Parathyroid adenoma (tissue), 2 donors: ENCODE results near the gene GSX1.

Source experiments
- H2AFZ ChIP-seq: fragments of 300-600 bp; sonication (generic); one replicate; pipeline ENCODE4 v1.7.0; 2017; ENCODE audit warnings: antibody characterized with exemption, mild to moderate bottlenecking
- H3K27ac ChIP-seq: fragments of 300-600 bp; sonication (generic); one replicate; pipeline ENCODE4 v1.7.0; 2017
- H3K27me3 ChIP-seq: fragments of 300-600 bp; sonication (generic); one replicate; pipeline ENCODE4 v1.7.0; 2017; ENCODE audit warnings: low read length; ENCODE audit not compliant: control insufficient read depth, insufficient read depth
- H3K36me3 ChIP-seq: fragments of 300-600 bp; sonication (generic); one replicate; pipeline ENCODE4 v1.7.0; 2017; ENCODE audit warnings: low read length; ENCODE audit not compliant: control insufficient read depth, insufficient read depth
- H3K4me1 ChIP-seq: fragments of 300-600 bp; sonication (generic); one replicate; pipeline ENCODE4 v1.7.0; 2017; ENCODE audit warnings: control low read depth
- H3K4me2 ChIP-seq: fragments of 300-600 bp; sonication (generic); one replicate; pipeline ENCODE4 v1.7.0; 2017; ENCODE audit warnings: low read length
- H3K4me3 ChIP-seq: fragments of 300-600 bp; sonication (generic); one replicate; pipeline ENCODE4 v1.7.0; 2017; ENCODE audit warnings: low read depth, low read length
- H3K79me2 ChIP-seq: fragments of 300-600 bp; sonication (generic); one replicate; pipeline ENCODE4 v1.7.0; 2017; ENCODE audit warnings: control low read depth
- H3K9ac ChIP-seq: fragments of 300-600 bp; sonication (generic); one replicate; pipeline ENCODE4 v1.7.0; 2017; ENCODE audit warnings: mild to moderate bottlenecking
- H3K9me3 ChIP-seq: fragments of 300-600 bp; sonication (generic); one replicate; pipeline ENCODE4 v1.7.0; 2017; ENCODE audit warnings: low read length; ENCODE audit not compliant: control insufficient read depth
- CTCF ChIP-seq: fragments of 300-600 bp; sonication (generic); IDR thresholded peaks from one replicate; pipeline ENCODE4 v1.7.0; 2017; ENCODE audit warnings: antibody characterized with exemption, mild to moderate bottlenecking
- donor health status: primary hyperparathyroidism.

The GSX1 gene

GRCh38 chr13:27826379-27827353 is 34.4 kb downstream of the GSX1 start:
- H2AFZ ChIP-seq: peak overlapping the region; percentile 54
- no peaks in the 10 kb centered on the region for H3K4me1 ChIP-seq
- H3K9ac ChIP-seq: no peak overlapping the region
- H3K4me3 ChIP-seq: no peak overlapping the region
- no peaks in the 10 kb centered on the region for H3K36me3 ChIP-seq
- H3K27me3 ChIP-seq: no peaks in the 10 kb centered on the region
- no peaks in the 10 kb centered on the region for H3K79me2 ChIP-seq
- no peaks in the 10 kb centered on the region for H3K9me3 ChIP-seq
- H3K4me2 ChIP-seq: peak overlapping the region; percentile 52
- TF ChIP-seq CTCF: peak; percentile 60
- H3K27ac ChIP-seq: no peak overlapping the region

- no peak for TF ChIP-seq CTCF
- H2AFZ ChIP-seq: no peak overlapping the region
- no peak overlapping the region for H3K4me2 ChIP-seq
- no peaks in the 10 kb centered on the region for H3K9me3 ChIP-seq
- H3K27ac ChIP-seq: no peak overlapping the region
- no peak overlapping the region for H3K4me3 ChIP-seq
- no peaks in the 10 kb centered on the region for H3K36me3 ChIP-seq
- no peaks in the 10 kb centered on the region for H3K79me2 ChIP-seq
- no peaks in the 10 kb centered on the region for H3K27me3 ChIP-seq
- no peak overlapping the region for H3K9ac ChIP-seq
- no peaks in the 10 kb centered on the region for H3K4me1 ChIP-seq
These were observed 35.4 kb downstream of the GSX1 start for GRCh38 chr13:27827646-27828045.

GRCh38 chr13:27830010-27830409 is 37.7 kb downstream of the GSX1 start:
- H3K27me3 ChIP-seq: no peaks in the 10 kb centered on the region

DNA sequence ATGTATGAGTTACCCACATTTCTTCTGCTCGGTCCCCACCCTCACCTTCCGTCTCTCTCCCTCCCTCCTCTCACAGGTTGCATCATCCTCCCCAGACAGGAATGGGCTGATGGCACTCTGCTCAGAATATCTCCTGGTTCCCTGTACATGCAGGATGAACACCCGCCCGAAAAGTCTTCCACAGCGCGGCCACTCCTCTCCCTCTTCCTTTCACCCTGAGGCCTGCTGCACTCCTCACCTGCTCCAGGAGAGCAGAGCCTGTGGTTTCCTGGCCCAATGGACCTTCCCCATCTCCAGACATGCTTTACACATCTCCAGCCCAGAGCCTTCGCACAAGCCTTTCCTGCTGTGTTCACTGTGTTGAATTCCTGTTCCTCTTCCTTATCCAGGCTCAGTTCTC is 40.9 kb downstream of the GSX1 start:
- no peaks in the 10 kb centered on the region for H3K79me2 ChIP-seq
- no peak overlapping the region for H3K9ac ChIP-seq
- no peak overlapping the region for H2AFZ ChIP-seq
- H3K36me3 ChIP-seq: no peaks in the 10 kb centered on the region
- no peaks in the 10 kb centered on the region for H3K4me1 ChIP-seq
- H3K4me3 ChIP-seq: no peak overlapping the region
- peaks cover 4% of the 10 kb centered on the region for H3K27me3 ChIP-seq
- H3K9me3 ChIP-seq: no peaks in the 10 kb centered on the region
- TF ChIP-seq CTCF: no peak
- H3K4me2 ChIP-seq: no peak overlapping the region
- no peak overlapping the region for H3K27ac ChIP-seq

More at GRCh38 chr13:27830010-27830409, 37.7 kb downstream of the GSX1 start:
- Histone ChIP-seq H3K9ac (no peak overlapping the region), H3K79me2 (no peaks in the 10 kb centered on the region), H3K4me3 (peak overlapping the region; percentile 9), H2AFZ (peak overlapping the region; percentile 45), H3K36me3 (no peaks in the 10 kb centered on the region), H3K4me2 (peak overlapping the region; percentile 43), H3K9me3 (no peaks in the 10 kb centered on the region), H3K27ac (no peak overlapping the region), H3K4me1 (no peaks in the 10 kb centered on the region)
- TF ChIP-seq CTCF: peak; percentile 74
